MCF 10A (cell line): ENCODE results near the gene KPNA3. TPM values are rescaled to one million over a fixed set of nuclear protein-coding genes. Genes with fewer than 3 reads are reported as not detected.

Experiments used
- BruUV-seq: library from RNA; stranded (reverse); fragments of 400-500 nt; replicated peaks from 2 replicates; lab custom pipeline; 2021; lab: Mats Ljungman, UMichigan
- CTCF ChIA-PET: fragments of 300-600 bp; sonication (Branson Sonifier 250); formaldehyde crosslinking; extraction: SDS; loops from one replicate; lab custom pipeline; 2021; ENCODE audit warnings: antibody characterized with exemption, inconsistent platforms; lab: Yijun Ruan, JAX
- POLR2A ChIA-PET: fragments of 300-600, 350-650 bp; sonication (Branson Sonifier 250); formaldehyde crosslinking; extraction: SDS; loops from one replicate; lab custom pipeline; 2020; ENCODE audit warnings: antibody characterized with exemption, inconsistent platforms; lab: Yijun Ruan, JAX
- DNase-seq: peaks from one replicate; pipeline ENCODE4 v3.0.0-alpha.2; 2018; ENCODE audit not compliant: unreplicated experiment
- H3K27ac Mint-ChIP-seq: one replicate; pipeline ENCODE4 v1.8.0; 2022; ENCODE audit warnings: mild to moderate bottlenecking, low read depth, mixed read lengths; ENCODE audit not compliant: unreplicated experiment
- H3K27me3 Mint-ChIP-seq: one replicate; pipeline ENCODE4 v1.8.0; 2022; ENCODE audit warnings: mixed read lengths; ENCODE audit not compliant: insufficient read depth, unreplicated experiment
- H3K36me3 Mint-ChIP-seq: one replicate; pipeline ENCODE4 v1.8.0; 2022; ENCODE audit warnings: mild to moderate bottlenecking, moderate library complexity, mixed read lengths; ENCODE audit not compliant: insufficient read depth, unreplicated experiment
- H3K4me1 Mint-ChIP-seq: one replicate; pipeline ENCODE4 v1.8.0; 2022; ENCODE audit warnings: mixed read lengths; ENCODE audit not compliant: insufficient read depth, unreplicated experiment
- H3K4me3 Mint-ChIP-seq: one replicate; pipeline ENCODE4 v1.8.0; 2022; ENCODE audit warnings: mild to moderate bottlenecking, moderate library complexity, mixed read lengths; ENCODE audit not compliant: unreplicated experiment
- H3K9me3 Mint-ChIP-seq: one replicate; pipeline ENCODE4 v1.8.0; 2022; ENCODE audit warnings: mixed read lengths; ENCODE audit not compliant: unreplicated experiment
- CTCF ChIP-seq: fragments of 200-600 bp; IDR thresholded peaks from one replicate; pipeline ENCODE4 v1.8.0; 2022; ENCODE audit warnings: antibody characterized with exemption, mild to moderate bottlenecking; ENCODE audit not compliant: unreplicated experiment
- intact Hi-C: fragments of 100-400 bp; cut with micrococcal nuclease; formaldehyde crosslinking; loops from 2 replicates; pipeline ENCODE4 v1.14.1; 2022
- total RNA-seq: library from RNA; stranded (reverse); gene quantifications from 2 replicates; pipeline ENCODE4 v1.2.3, GENCODE V29; 2022

KPNA3 gene
- total RNA-seq, 1 experiment from 2014 or later: 40.6 TPM

GRCh38 chr13:49838989-49839388, 46.5 kb upstream of the KPNA3 start:
- intact Hi-C loops: no loop called here
- Mint-ChIP-seq H3K4me1 (peaks cover 20% of the 10 kb centered on the region), H3K36me3 (no peaks in the 10 kb centered on the region), H3K4me3 (no peak overlapping the region), H3K9me3 (no peaks in the 10 kb centered on the region), H3K27ac (no peak overlapping the region), H3K27me3 (no peaks in the 10 kb centered on the region)
- CTCF ChIA-PET: no interaction called here
- no peak for DNase-seq
- POLR2A ChIA-PET: no interaction called here
- TF ChIP-seq CTCF: no peak
- no TSS peak for BruUV-seq

DNA sequence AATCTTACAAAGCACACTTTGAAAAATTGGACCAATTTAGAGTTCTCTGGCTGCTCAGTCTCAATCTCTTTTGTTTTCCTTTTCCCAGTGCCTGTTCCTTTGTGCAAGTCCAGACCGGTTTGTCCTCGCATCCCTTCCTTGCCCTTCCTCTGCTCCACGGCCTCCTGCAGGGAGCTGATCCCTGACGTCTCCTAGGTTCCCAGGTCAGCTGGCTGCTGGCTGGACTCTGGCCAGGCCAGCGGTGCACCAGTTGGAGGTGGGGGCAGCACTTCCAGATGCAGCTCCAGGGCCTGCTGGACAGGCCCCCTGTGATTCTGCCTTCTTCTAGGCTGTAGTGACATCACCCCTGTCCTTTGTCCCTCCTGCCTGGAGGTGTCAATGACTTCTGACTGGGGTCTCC, 44.0 kb upstream of the KPNA3 start:
- CTCF ChIA-PET: interaction anchor here (0.6 to 0.8 kb wide), 4 partner anchors 9 to 727 kb away, joined by 3 to 4 read pairs (median 4); no protein-coding TSS in a partner anchor
- POLR2A ChIA-PET: interaction anchor here (1.4 kb wide), 2 partner anchors 44 to 46 kb away, joined by 3 to 7 read pairs; partner anchors contain the start of gene KPNA3
- Mint-ChIP-seq H3K4me3 (no peak overlapping the region), H3K4me1 (peaks cover 20% of the 10 kb centered on the region), H3K27ac (no peak overlapping the region), H3K9me3 (no peaks in the 10 kb centered on the region), H3K27me3 (no peaks in the 10 kb centered on the region), H3K36me3 (no peaks in the 10 kb centered on the region)
- BruUV-seq: no TSS peak
- TF ChIP-seq CTCF: no peak
- DNase-seq: peak; percentile 74
- intact Hi-C loops: no loop called here

- Mint-ChIP-seq H3K4me1 (peaks cover 14% of the 10 kb centered on the region), H3K4me3 (no peak overlapping the region), H3K27me3 (no peaks in the 10 kb centered on the region), H3K27ac (no peak overlapping the region), H3K36me3 (no peaks in the 10 kb centered on the region), H3K9me3 (peaks cover 11% of the 10 kb centered on the region)
- no TSS peak for BruUV-seq
- DNase-seq: no peak
- POLR2A ChIA-PET: no interaction called here
- intact Hi-C loops: no loop called here
- CTCF ChIA-PET: no interaction called here
- no peak for TF ChIP-seq CTCF
Measured at GRCh38 chr13:49833402-49833801, 40.9 kb upstream of the KPNA3 start.

DNA sequence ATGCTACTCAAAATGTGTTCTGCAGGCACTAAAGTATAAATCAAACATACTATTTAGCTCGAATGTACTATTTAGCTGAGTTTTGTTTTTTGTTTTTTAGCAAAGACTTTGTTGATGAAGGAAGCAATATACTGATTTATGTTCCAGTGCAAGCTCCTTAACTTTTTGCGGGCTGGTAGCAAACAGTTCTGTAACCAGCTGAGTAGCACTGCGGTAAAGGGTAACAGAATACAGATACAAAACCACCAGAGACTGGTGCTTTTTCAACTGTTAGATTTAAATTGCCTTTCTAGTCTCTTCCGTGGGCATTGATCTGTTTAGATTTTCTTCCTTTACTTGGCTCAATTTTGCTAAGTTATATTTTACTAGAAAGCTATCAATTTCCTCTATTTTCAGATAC, 39.0 kb upstream of the KPNA3 start:
- Mint-ChIP-seq H3K4me1 (peaks cover 9% of the 10 kb centered on the region), H3K36me3 (no peaks in the 10 kb centered on the region), H3K27ac (no peak overlapping the region), H3K9me3 (peaks cover 11% of the 10 kb centered on the region), H3K4me3 (no peak overlapping the region), H3K27me3 (no peaks in the 10 kb centered on the region)
- CTCF ChIA-PET: interaction anchor here (1.4 kb wide), 1 partner anchor 11 kb away, joined by 4 read pairs; no protein-coding TSS in a partner anchor
- DNase-seq: no peak
- no peak for TF ChIP-seq CTCF
- POLR2A ChIA-PET: interaction anchor here (0.6 to 1.3 kb wide), 3 partner anchors 26 to 140 kb away, joined by 3 to 4 read pairs (median 3); partner anchors contain the start of gene EBPL
- BruUV-seq: no TSS peak
- intact Hi-C loops: no loop called here
